IMR-90 (cell line): Measurements from ENCODE around the gene STX16. TPM values are rescaled to one million over a fixed set of nuclear protein-coding genes. Genes with fewer than 3 reads are reported as not detected.
A peak's percentile ranks its signal among the peaks of the same experiment; 100 is the strongest.

Experiments used
- ATAC-seq: fragments of 200-7000 bp; cut with Tn5 transposase; 2 replicates; pipeline ENCODE4 v1.9.1; 2020; ENCODE audit warnings: low read depth, mild to moderate bottlenecking, moderate library complexity
- BruUV-seq: library from RNA; stranded (reverse); fragments of 400-500 nt; replicated peaks from 2 replicates; lab custom pipeline; 2021; lab: Mats Ljungman, UMichigan
- CTCF ChIA-PET: fragments of 300-600 bp; formaldehyde crosslinking; extraction: SDS; loops from one replicate; lab custom pipeline; 2021; ENCODE audit warnings: antibody characterized with exemption; lab: Yijun Ruan, JAX
- POLR2A ChIA-PET: fragments of 300-600 bp; sonication (Branson Sonifier 250); formaldehyde crosslinking; loops from one replicate; lab custom pipeline; 2022; ENCODE audit warnings: antibody characterized with exemption; ENCODE audit not compliant: unreplicated experiment; lab: Charles Lee
- DNase-seq: peaks from one replicate; pipeline ENCODE4 v3.0.0; 2013
- H2AFZ ChIP-seq: replicated peaks from 2 replicates; pipeline ENCODE3; 2013; ENCODE audit warnings: low read length, mild to moderate bottlenecking; ENCODE audit not compliant: poor library complexity
- H2AK5ac ChIP-seq: 2 replicates; pipeline ENCODE4 v1.6.1; 2013; ENCODE audit warnings: low read depth, low read length, inconsistent platforms
- H2AK9ac ChIP-seq: replicated peaks from 2 replicates; pipeline ENCODE3; 2013; ENCODE audit warnings: mild to moderate bottlenecking, low read depth, low read length, moderate library complexity; ENCODE audit not compliant: poor library complexity
- H2BK120ac ChIP-seq: 2 replicates; pipeline ENCODE4 v1.6.1; 2013; ENCODE audit warnings: low read depth, low read length, inconsistent platforms
- H2BK15ac ChIP-seq: 3 replicates; pipeline ENCODE4 v1.6.1; 2013; ENCODE audit warnings: low read depth, low read length, inconsistent platforms
- H2BK20ac ChIP-seq: 2 replicates; pipeline ENCODE4 v1.6.1; 2013; ENCODE audit warnings: low read depth, mild to moderate bottlenecking, inconsistent platforms, low read length, moderate library complexity
- H2BK5ac ChIP-seq: 2 replicates; pipeline ENCODE4 v1.6.1; 2013; ENCODE audit warnings: mild to moderate bottlenecking, low read depth, low read length, inconsistent platforms; ENCODE audit not compliant: poor library complexity, severe bottlenecking
- H3K14ac ChIP-seq: replicated peaks from 2 replicates; pipeline ENCODE4 v1.6.1; 2013; ENCODE audit warnings: low read depth, low read length, inconsistent platforms
- H3K18ac ChIP-seq: 2 replicates; pipeline ENCODE4 v1.6.1; 2013; ENCODE audit warnings: low read depth, low read length, control low read depth
- H3K23ac ChIP-seq: 2 replicates; pipeline ENCODE4 v1.6.1; 2013; ENCODE audit warnings: low read depth, low read length, inconsistent platforms
- H3K27ac ChIP-seq: 2 replicates; pipeline ENCODE4 v1.5.1; 2013; ENCODE audit warnings: mild to moderate bottlenecking, control low read depth, low read length; ENCODE audit not compliant: insufficient read depth
- H3K27me3 ChIP-seq: 2 replicates; pipeline ENCODE4 v1.6.1; 2013; ENCODE audit warnings: low read length; ENCODE audit not compliant: control insufficient read depth, insufficient read depth
- H3K36me3 ChIP-seq: 2 replicates; pipeline ENCODE4 v1.6.1; 2013; ENCODE audit warnings: low read length, mixed read lengths; ENCODE audit not compliant: control insufficient read depth, insufficient read depth
- H3K4ac ChIP-seq: 2 replicates; pipeline ENCODE4 v1.6.1; 2013; ENCODE audit warnings: low read depth, low read length, inconsistent platforms
- H3K4me1 ChIP-seq: 2 replicates; pipeline ENCODE4 v1.6.1; 2013; ENCODE audit warnings: low read length, mixed read lengths; ENCODE audit not compliant: control insufficient read depth, insufficient read depth
- H3K4me2 ChIP-seq: 2 replicates; pipeline ENCODE4 v1.6.1; 2013; ENCODE audit warnings: low read depth, mild to moderate bottlenecking, control low read depth, low read length, moderate library complexity
- H3K4me3 ChIP-seq: 2 replicates; pipeline ENCODE4 v1.5.1; 2013; ENCODE audit warnings: low read depth, mild to moderate bottlenecking, control low read depth, low read length, moderate library complexity; ENCODE audit not compliant: insufficient read depth
- H3K56ac ChIP-seq: 2 replicates; pipeline ENCODE4 v1.6.1; 2013; ENCODE audit warnings: low read length, inconsistent platforms; ENCODE audit not compliant: insufficient read depth; ENCODE audit errors: extremely low read depth
- H3K79me1 ChIP-seq, 2 experiments: 2 replicates each; pipeline ENCODE4 v1.6.1; 2013; ENCODE audit warnings: low read length in 2 of 2, inconsistent platforms in 1 of 2, low read depth in 1 of 2
- H3K9ac ChIP-seq: 2 replicates; pipeline ENCODE4 v1.6.1; 2013; ENCODE audit warnings: low read depth, low read length, control low read depth
- H3K9me1 ChIP-seq: 2 replicates; pipeline ENCODE4 v1.6.1; 2013; ENCODE audit warnings: low read length, inconsistent platforms; ENCODE audit not compliant: insufficient read depth
- H3K9me3 ChIP-seq: 2 replicates; pipeline ENCODE4 v1.6.1; 2013; ENCODE audit warnings: low read length; ENCODE audit not compliant: control insufficient read depth, insufficient read depth
- H4K20me1 ChIP-seq: 2 replicates; pipeline ENCODE4 v1.6.1; 2013; ENCODE audit warnings: low read length, inconsistent platforms; ENCODE audit not compliant: insufficient read depth
- H4K5ac ChIP-seq: 2 replicates; pipeline ENCODE4 v1.6.1; 2013; ENCODE audit warnings: mild to moderate bottlenecking, low read depth, low read length, control low read depth
- H4K8ac ChIP-seq, 2 experiments: 2 replicates each; pipeline ENCODE4 v1.6.1; 2013; ENCODE audit warnings: low read depth in 2 of 2, low read length in 2 of 2, control low read depth in 1 of 2, inconsistent platforms in 1 of 2
- H4K91ac ChIP-seq: 2 replicates; pipeline ENCODE4 v1.6.1; 2013; ENCODE audit warnings: low read depth, low read length, inconsistent platforms; ENCODE audit not compliant: insufficient read depth
- BHLHE40 ChIP-seq: fragments of 150-350 bp; IDR thresholded peaks from 2 replicates; pipeline ENCODE4 v1.6.1; 2016; ENCODE audit warnings: mild to moderate bottlenecking, low read depth, low read length
- CEBPB ChIP-seq: IDR thresholded peaks from 2 replicates; pipeline ENCODE4 v1.6.1; 2012; ENCODE audit warnings: low read depth, low read length, improper control_type of control experiment
- CHD1 ChIP-seq: IDR thresholded peaks from 2 replicates; pipeline ENCODE4 v1.6.1; 2012; ENCODE audit warnings: low read depth, low read length, improper control_type of control experiment
- FOS ChIP-seq: fragments of 150-350 bp; IDR thresholded peaks from 2 replicates; pipeline ENCODE4 v1.6.1; 2016; ENCODE audit warnings: low read depth, low read length
- MXI1 ChIP-seq: IDR thresholded peaks from 2 replicates; pipeline ENCODE4 v1.6.1; 2012; ENCODE audit warnings: low read depth, mild to moderate bottlenecking, low read length, moderate library complexity, borderline replicate concordance
- NFE2L2 ChIP-seq: fragments of 150-350 bp; IDR thresholded peaks from 2 replicates; pipeline ENCODE4 v1.6.1; 2016; ENCODE audit warnings: low read depth, mild to moderate bottlenecking, low read length
- POLR2A ChIP-seq: IDR thresholded peaks from 2 replicates; pipeline ENCODE4 v1.6.1; 2012; ENCODE audit warnings: mild to moderate bottlenecking, low read depth, low read length
- RCOR1 ChIP-seq: IDR thresholded peaks from 2 replicates; pipeline ENCODE4 v1.6.1; 2012; ENCODE audit warnings: mild to moderate bottlenecking, low read length, improper control_type of control experiment; ENCODE audit not compliant: insufficient replicate concordance
- RFX5 ChIP-seq: IDR thresholded peaks from 2 replicates; pipeline ENCODE4 v1.8.0; 2012; ENCODE audit warnings: low read depth, mild to moderate bottlenecking, low read length, moderate library complexity
- WGBS, 2 experiments: methylation state at CpG; one replicate each; pipeline versions ENCODE4 v1.1.5 to v1.1.7; 2013; ENCODE audit warnings: missing lambda C conversion rate in 2 of 2; ENCODE audit not compliant: insufficient read length in 1 of 2; ENCODE audit errors: extremely low coverage in 2 of 2; 5-methylcytosine and 5-hydroxymethylcytosine counted together
- dilution Hi-C: fragments of 300-500 bp; cut with HindIII; formaldehyde crosslinking; loops from one replicate; pipeline ENCODE4 v1.14.3; 2018; ENCODE audit warnings: low sequenced_read_pairs; ENCODE audit not compliant: unreplicated experiment
- in situ Hi-C: fragments of 300-500 bp; cut with MboI; formaldehyde crosslinking; loops from 3 replicates; pipeline ENCODE4 v1.14.3; 2019; ENCODE audit warnings: low sequenced_read_pairs, inconsistent platforms, mixed read lengths
- intact Hi-C: fragments of 100-400 bp; cut with micrococcal nuclease; formaldehyde crosslinking; loops from 2 replicates; pipeline ENCODE4 v1.10.0; 2022
- polyA plus RNA-seq, 3 experiments: library from polyadenylated mRNA; depleted of rRNA; stranded (reverse); fragments of >200 nt; gene quantifications; 2 replicates each; pipeline ENCODE4 v1.2.3, GENCODE V29; 2012; ENCODE audit warnings: low replicate concordance in 1 of 3
- total RNA-seq: library from RNA; depleted of rRNA; stranded (reverse); fragments of >200 nt; gene quantifications from 2 replicates; pipeline ENCODE4 v1.2.3, GENCODE V29; 2012
- TF ChIP-seq, protein P1 (sequence below): conservative IDR thresholded peaks from 2 replicates; pipeline ENCODE4 v1.5.1; 2012; ENCODE audit warnings: mild to moderate bottlenecking, low read depth, low read length, improper control_type of control experiment
- TF ChIP-seq, protein P2 (sequence below): fragments of 150-350 bp; IDR thresholded peaks from 2 replicates; pipeline ENCODE4 v1.6.1; 2016; ENCODE audit warnings: low read depth, mild to moderate bottlenecking, low read length, moderate library complexity, borderline replicate concordance

The STX16 gene
- total and polyA plus RNA-seq, 2 of the 4 experiments (the other 2 are of a cell fraction) = 26.9 to 58.2 TPM

- peak overlapping the region; percentile 18 for H2AFZ ChIP-seq
- no peak overlapping the region for H2BK15ac ChIP-seq
- peaks cover 12% of the 10 kb centered on the region for H3K4me1 ChIP-seq
- peak overlapping the region; percentile 33; the same call in 1 of the 2 replicates for H2AK5ac ChIP-seq
- H3K14ac ChIP-seq = no peak overlapping the region
- H3K56ac ChIP-seq = no peak overlapping the region
- DNase-seq = no peak
- dilution Hi-C loops (no loop called here), intact Hi-C loops (loop anchor here (5.0 kb wide), 1 partner anchor 127 kb away; no protein-coding TSS in a partner anchor), in situ Hi-C loops (no loop called here)
- H3K27ac ChIP-seq = no peak overlapping the region
- H4K91ac ChIP-seq = no peak overlapping the region
- 0 out of 2 replicates have a peak overlapping the region, but pooled peaks have one; percentile 1 for H2BK20ac ChIP-seq
- no peaks in the 10 kb centered on the region for H3K9me1 ChIP-seq
- peak overlapping the region; percentile 35; the same call in 1 of the 2 replicates for H2BK120ac ChIP-seq
- H3K9ac ChIP-seq = no peak overlapping the region
- no peaks in the 10 kb centered on the region for H3K9me3 ChIP-seq
- ChIA-PET POLR2A (no interaction called here), CTCF (interaction anchor here (0.7 to 1.5 kb wide), 3 partner anchors 9 to 37 kb away, joined by 3 read pairs; no protein-coding TSS in a partner anchor)
- BruUV-seq = no TSS peak
- H3K36me3 ChIP-seq = no peaks in the 10 kb centered on the region
- no peak overlapping the region for H3K4me2 ChIP-seq
- 100% methylated on average over 6 of the region's 19 CpGs; no CpG with 5 or more reads in 1 of the 2 experiments for WGBS, 2 experiments
- H4K8ac ChIP-seq = no peak overlapping the region
- ATAC-seq = no peak
- H3K23ac ChIP-seq = no peak overlapping the region
- no peaks in the 10 kb centered on the region for H3K79me1 ChIP-seq
- H3K27me3 ChIP-seq = no peaks in the 10 kb centered on the region
- 0 out of 2 replicates have a peak overlapping the region, but pooled peaks have one; percentile 22 for H3K4ac ChIP-seq
- H2BK5ac ChIP-seq = no peak overlapping the region
- no peaks in the 10 kb centered on the region for H4K20me1 ChIP-seq
- H3K18ac ChIP-seq = no peak overlapping the region
- H3K4me3 ChIP-seq = no peak overlapping the region
- H2AK9ac ChIP-seq = no peak overlapping the region
- H4K5ac ChIP-seq = no peak overlapping the region
- TF ChIP-seq RFX5 = no peak
- TF ChIP-seq BHLHE40 = no peak
- no peak for TF ChIP-seq CHD1
- no peak for TF ChIP-seq NFE2L2
- TF ChIP-seq RCOR1 = no peak
- no peak for TF ChIP-seq POLR2A
- no peak for TF ChIP-seq FOS
- no peak for TF ChIP-seq MXI1
- TF ChIP-seq CEBPB = no peak
- TF ChIP-seq, protein P1, sequence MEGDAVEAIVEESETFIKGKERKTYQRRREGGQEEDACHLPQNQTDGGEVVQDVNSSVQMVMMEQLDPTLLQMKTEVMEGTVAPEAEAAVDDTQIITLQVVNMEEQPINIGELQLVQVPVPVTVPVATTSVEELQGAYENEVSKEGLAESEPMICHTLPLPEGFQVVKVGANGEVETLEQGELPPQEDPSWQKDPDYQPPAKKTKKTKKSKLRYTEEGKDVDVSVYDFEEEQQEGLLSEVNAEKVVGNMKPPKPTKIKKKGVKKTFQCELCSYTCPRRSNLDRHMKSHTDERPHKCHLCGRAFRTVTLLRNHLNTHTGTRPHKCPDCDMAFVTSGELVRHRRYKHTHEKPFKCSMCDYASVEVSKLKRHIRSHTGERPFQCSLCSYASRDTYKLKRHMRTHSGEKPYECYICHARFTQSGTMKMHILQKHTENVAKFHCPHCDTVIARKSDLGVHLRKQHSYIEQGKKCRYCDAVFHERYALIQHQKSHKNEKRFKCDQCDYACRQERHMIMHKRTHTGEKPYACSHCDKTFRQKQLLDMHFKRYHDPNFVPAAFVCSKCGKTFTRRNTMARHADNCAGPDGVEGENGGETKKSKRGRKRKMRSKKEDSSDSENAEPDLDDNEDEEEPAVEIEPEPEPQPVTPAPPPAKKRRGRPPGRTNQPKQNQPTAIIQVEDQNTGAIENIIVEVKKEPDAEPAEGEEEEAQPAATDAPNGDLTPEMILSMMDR = no peak
- TF ChIP-seq, protein P2, sequence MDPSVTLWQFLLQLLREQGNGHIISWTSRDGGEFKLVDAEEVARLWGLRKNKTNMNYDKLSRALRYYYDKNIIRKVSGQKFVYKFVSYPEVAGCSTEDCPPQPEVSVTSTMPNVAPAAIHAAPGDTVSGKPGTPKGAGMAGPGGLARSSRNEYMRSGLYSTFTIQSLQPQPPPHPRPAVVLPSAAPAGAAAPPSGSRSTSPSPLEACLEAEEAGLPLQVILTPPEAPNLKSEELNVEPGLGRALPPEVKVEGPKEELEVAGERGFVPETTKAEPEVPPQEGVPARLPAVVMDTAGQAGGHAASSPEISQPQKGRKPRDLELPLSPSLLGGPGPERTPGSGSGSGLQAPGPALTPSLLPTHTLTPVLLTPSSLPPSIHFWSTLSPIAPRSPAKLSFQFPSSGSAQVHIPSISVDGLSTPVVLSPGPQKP = no peak
Observed at GRCh38 chr20:58639182-58640146, 11.6 kb upstream of the STX16 start.
